ENCODE data around the gene ZNF423. TPM values are rescaled to one million over a fixed set of nuclear protein-coding genes. Genes with fewer than 3 reads are reported as not detected.

Gene ZNF423
- total and polyA plus RNA-seq, 4 donors: 1.1 to 14.8 (median 3.3) TPM

GRCh38 chr16:49440156-49441065, 415.5 kb downstream of the ZNF423 start:
- peak in 2 of 3 donors; percentile 30 to 34 for DNase-seq
- Histone ChIP-seq H3K36me3 (ENCODE audit: control insufficient read depth in 4 of 4, insufficient read depth in 4 of 4, low read length in 4 of 4) (no peaks in the 10 kb centered on the region), H3K9me3 (ENCODE audit: control insufficient read depth in 4 of 4, insufficient read depth in 3 of 4, low read length in 3 of 4) (no peaks in the 10 kb centered on the region), H3K4me1 (ENCODE audit: control insufficient read depth in 5 of 5, insufficient read depth in 5 of 5, low read length in 5 of 5) (peaks cover 0 to 14% (median 10%) of the 10 kb centered on the region in 5 donors), H3K27me3 (ENCODE audit: control insufficient read depth in 3 of 3, insufficient read depth in 3 of 3, low read length in 2 of 3) (no peaks in the 10 kb centered on the region), H3K9ac (ENCODE audit: insufficient read depth in 1 of 2, low read length in 2 of 2) (no peak overlapping the region), H3K27ac (ENCODE audit: low read depth in 1 of 2, low read length in 1 of 2) (peak overlapping the region in 1 of 2 donors; percentile 49), H3K4me3 (no peak overlapping the region)
- peak; percentile 10 for TF ChIP-seq CTCF (IDR thresholded peaks at IDR 0.05; ENCODE audit: control extremely low read depth, extremely low read depth)
- ATAC-seq (ENCODE audit: insufficient read depth, low FRiP score): no peak
- WGBS, 2 donors: 52 to 62% methylated on average over 20 of the region's 20 CpGs

- no peak for TF ChIP-seq CTCF (IDR thresholded peaks at IDR 0.05; ENCODE audit: control extremely low read depth, extremely low read depth)
- 94 to 97% methylated on average over 4 of the region's 4 CpGs for WGBS, 2 donors
- H3K9me3 ChIP-seq (ENCODE audit: control insufficient read depth in 4 of 4, insufficient read depth in 3 of 4, low read length in 3 of 4): no peaks in the 10 kb centered on the region
- no peaks in the 10 kb centered on the region for H3K27me3 ChIP-seq (ENCODE audit: control insufficient read depth in 3 of 3, insufficient read depth in 3 of 3, low read length in 2 of 3)
- ATAC-seq (ENCODE audit: insufficient read depth, low FRiP score) (no peak), DNase-seq (no peak)
- no peaks in the 10 kb centered on the region for H3K36me3 ChIP-seq (ENCODE audit: control insufficient read depth in 4 of 4, insufficient read depth in 4 of 4, low read length in 4 of 4)
- no peak overlapping the region for H3K4me3 ChIP-seq
- no peak overlapping the region for H3K9ac ChIP-seq (ENCODE audit: insufficient read depth in 1 of 2, low read length in 2 of 2)
- peaks cover 0 to 14% (median 10%) of the 10 kb centered on the region in 5 donors for H3K4me1 ChIP-seq (ENCODE audit: control insufficient read depth in 5 of 5, insufficient read depth in 5 of 5, low read length in 5 of 5)
- H3K27ac ChIP-seq (ENCODE audit: low read depth in 1 of 2, low read length in 1 of 2): no peak overlapping the region
Measured at GRCh38 chr16:49439676-49440075, 416.2 kb downstream of the ZNF423 start.

- H3K27ac ChIP-seq (ENCODE audit: low read depth in 1 of 2, low read length in 1 of 2): no peak overlapping the region
- H3K4me1 ChIP-seq (ENCODE audit: control insufficient read depth in 5 of 5, insufficient read depth in 5 of 5, low read length in 5 of 5): peaks cover 0 to 14% (median 10%) of the 10 kb centered on the region in 5 donors
- no peak for DNase-seq
- no peak overlapping the region for H3K9ac ChIP-seq (ENCODE audit: insufficient read depth in 1 of 2, low read length in 2 of 2)
- ATAC-seq (ENCODE audit: insufficient read depth, low FRiP score): no peak
- 79 to 84% methylated on average over 7 of the region's 7 CpGs for WGBS, 2 donors
- TF ChIP-seq CTCF (IDR thresholded peaks at IDR 0.05; ENCODE audit: control extremely low read depth, extremely low read depth): no peak
- H3K4me3 ChIP-seq: no peak overlapping the region
- no peaks in the 10 kb centered on the region for H3K36me3 ChIP-seq (ENCODE audit: control insufficient read depth in 4 of 4, insufficient read depth in 4 of 4, low read length in 4 of 4)
- no peaks in the 10 kb centered on the region for H3K9me3 ChIP-seq (ENCODE audit: control insufficient read depth in 4 of 4, insufficient read depth in 3 of 4, low read length in 3 of 4)
- H3K27me3 ChIP-seq (ENCODE audit: control insufficient read depth in 3 of 3, insufficient read depth in 3 of 3, low read length in 2 of 3): no peaks in the 10 kb centered on the region
Measured at GRCh38 chr16:49439050-49439449, 416.9 kb downstream of the ZNF423 start.

Small RNA genes within 50 kb of the gene (small RNA-seq; reads per million reads assigned to genes)
- not detected for gene MRPS21P7 (ENCODE audit: low replicate concordance)
- not detected for gene MRPS21P8 (ENCODE audit: low replicate concordance)

Other genes starting within 250 kb of the ZNF423 start
- 10 to 100 TPM; 18.9 to 23.2 TPM for gene CNEP1R1, start 169.1 kb upstream of the ZNF423 start, total RNA-seq
- gene CNEP1R1, start 169.1 kb upstream of the ZNF423 start, polyA plus RNA-seq: 10 to 100 TPM; 13.8 to 15.9 TPM
- gene HEATR3, start 209.9 kb upstream of the ZNF423 start, total RNA-seq: 10 to 100 TPM; 16.3 to 29.9 TPM
- gene HEATR3, start 209.9 kb upstream of the ZNF423 start, polyA plus RNA-seq: 10 to 100 TPM in 1 of 2 donors, 1 to 10 TPM in 1; 8.7 to 12.0 TPM

Measured in lung (tissue), 13 donors.